ENCODE results near the gene ALKBH2. TPM values are rescaled to one million over a fixed set of nuclear protein-coding genes. Genes with fewer than 3 reads are reported as not detected.
A peak's percentile ranks its signal among the peaks of the same experiment; 100 is the strongest.
"Not testable (repeated sequence)": the region's sequence is repeated elsewhere in the genome, so short reads cannot be mapped to it uniquely, and the experiment has no call there.

ALKBH2 gene
- total RNA-seq, 1 donor from 2014 or later = 17.4 TPM

GRCh38 chr12:109057376-109057775 lies 35.9 kb downstream of the ALKBH2 start:
- Mint-ChIP-seq H3K36me3 (ENCODE audit: unreplicated experiment) (peaks cover 20% of the 10 kb centered on the region), H3K4me1 (ENCODE audit: unreplicated experiment) (peaks cover 11% of the 10 kb centered on the region)

GRCh38 chr12:109056891-109057290 lies 36.4 kb downstream of the ALKBH2 start:
- Mint-ChIP-seq H3K36me3 (ENCODE audit: unreplicated experiment) (peaks cover 19% of the 10 kb centered on the region), H3K27me3 (ENCODE audit: unreplicated experiment) (no peaks in the 10 kb centered on the region), H3K27ac (ENCODE audit: unreplicated experiment) (no peak overlapping the region), H3K4me1 (ENCODE audit: unreplicated experiment) (peaks cover 15% of the 10 kb centered on the region), H3K9me3 (ENCODE audit: unreplicated experiment) (no peaks in the 10 kb centered on the region), H3K4me3 (ENCODE audit: unreplicated experiment) (no peak overlapping the region)
- no peak for TF ChIP-seq CTCF (IDR thresholded peaks at IDR 0.05)
- no peak for DNase-seq (ENCODE audit: extremely low spot score, unreplicated experiment)

More at GRCh38 chr12:109057376-109057775, 35.9 kb downstream of the ALKBH2 start:
- H3K27me3 Mint-ChIP-seq (ENCODE audit: unreplicated experiment) = no peaks in the 10 kb centered on the region
- H3K27ac Mint-ChIP-seq (ENCODE audit: unreplicated experiment) = no peak overlapping the region
- no peak overlapping the region for H3K4me3 Mint-ChIP-seq (ENCODE audit: unreplicated experiment)
- no peak for TF ChIP-seq CTCF (IDR thresholded peaks at IDR 0.05)
- H3K9me3 Mint-ChIP-seq (ENCODE audit: unreplicated experiment) = no peaks in the 10 kb centered on the region
- no peak for DNase-seq (ENCODE audit: extremely low spot score, unreplicated experiment)

GRCh38 chr12:109054520-109054919 lies 38.8 kb downstream of the ALKBH2 start:
- H3K4me1 Mint-ChIP-seq (ENCODE audit: unreplicated experiment) = peaks cover 15% of the 10 kb centered on the region
- no peak for DNase-seq (ENCODE audit: extremely low spot score, unreplicated experiment)
- TF ChIP-seq CTCF (IDR thresholded peaks at IDR 0.05) = no peak
- H3K27ac Mint-ChIP-seq (ENCODE audit: unreplicated experiment) = no peak overlapping the region
- no peak overlapping the region for H3K4me3 Mint-ChIP-seq (ENCODE audit: unreplicated experiment)
- H3K36me3 Mint-ChIP-seq (ENCODE audit: unreplicated experiment) = peaks cover 15% of the 10 kb centered on the region
- no peaks in the 10 kb centered on the region for H3K27me3 Mint-ChIP-seq (ENCODE audit: unreplicated experiment)
- no peaks in the 10 kb centered on the region for H3K9me3 Mint-ChIP-seq (ENCODE audit: unreplicated experiment)

DNA sequence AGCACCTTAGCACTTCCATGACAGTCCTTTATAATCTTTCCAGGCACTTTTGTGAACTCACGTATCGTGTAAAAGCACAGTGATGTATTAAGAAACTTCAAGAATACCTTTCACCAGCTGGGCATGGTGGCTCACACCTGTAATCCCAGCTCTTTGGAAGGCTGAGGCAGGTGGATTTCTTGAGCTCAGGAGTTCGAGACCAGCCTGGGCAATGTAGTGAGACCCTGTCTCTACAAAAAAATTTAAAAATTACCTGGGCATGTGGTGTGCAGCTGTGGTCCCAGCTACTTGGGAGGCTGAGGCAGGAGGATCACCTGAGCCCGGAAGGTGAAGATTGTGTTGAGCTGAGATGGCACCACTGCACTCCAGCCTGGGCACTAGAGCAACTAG lies 39.2 kb downstream of the ALKBH2 start:
- H3K9me3 Mint-ChIP-seq (ENCODE audit: unreplicated experiment); H3K27me3 Mint-ChIP-seq (ENCODE audit: unreplicated experiment); DNase-seq (ENCODE audit: extremely low spot score, unreplicated experiment): not testable (repeated sequence)
- Mint-ChIP-seq H3K36me3 (ENCODE audit: unreplicated experiment) (peaks cover 15% of the 10 kb centered on the region), H3K4me3 (ENCODE audit: unreplicated experiment) (peak overlapping the region; percentile 95), H3K27ac (ENCODE audit: unreplicated experiment) (peak overlapping the region; percentile 92), H3K4me1 (ENCODE audit: unreplicated experiment) (peaks cover 15% of the 10 kb centered on the region)

GRCh38 chr12:109053382-109054123 lies 39.7 kb downstream of the ALKBH2 start:
- H3K36me3 Mint-ChIP-seq (ENCODE audit: unreplicated experiment) = peaks cover 13% of the 10 kb centered on the region
- TF ChIP-seq CTCF (IDR thresholded peaks at IDR 0.05) = no peak
- peak overlapping the region; percentile 95 for H3K4me3 Mint-ChIP-seq (ENCODE audit: unreplicated experiment)
- peaks cover 15% of the 10 kb centered on the region for H3K4me1 Mint-ChIP-seq (ENCODE audit: unreplicated experiment)
- DNase-seq (ENCODE audit: extremely low spot score, unreplicated experiment) = no peak
- peak overlapping the region; percentile 92 for H3K27ac Mint-ChIP-seq (ENCODE audit: unreplicated experiment)
- no peaks in the 10 kb centered on the region for H3K27me3 Mint-ChIP-seq (ENCODE audit: unreplicated experiment)
- H3K9me3 Mint-ChIP-seq (ENCODE audit: unreplicated experiment) = no peaks in the 10 kb centered on the region
